ENCODE data around the gene SPRTN.

The SPRTN gene

DNA sequence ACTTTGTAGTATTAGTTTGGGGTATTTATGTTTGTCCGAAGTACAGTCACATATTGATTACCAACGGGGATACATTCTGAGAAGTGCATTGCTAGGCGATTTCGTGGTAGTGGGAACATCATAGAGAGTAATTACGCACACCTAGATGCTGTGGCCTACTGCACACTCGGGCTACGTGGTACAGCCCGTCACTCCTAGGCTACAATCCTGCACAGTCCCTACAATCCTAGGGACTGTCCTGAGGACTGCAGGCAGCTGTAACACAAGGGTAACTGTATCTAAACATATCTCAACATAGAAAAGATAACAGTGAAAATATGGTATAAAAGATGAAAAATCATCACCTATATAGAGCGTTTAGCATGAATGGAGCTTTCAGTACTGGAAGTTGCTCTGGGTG lies 19.0 kb upstream of the SPRTN start:
- Histone ChIP-seq H3K4me3 (replicated peaks; ENCODE audit: low read depth, low read length) (no peak overlapping the region), H3K27me3 (replicated peaks; ENCODE audit: control insufficient read depth, insufficient read depth, low read length) (no peaks in the 10 kb centered on the region), H3K36me3 (ENCODE audit: control insufficient read depth, insufficient read depth, low read length) (no peaks in the 10 kb centered on the region)
- no peak for TF ChIP-seq CTCF (IDR thresholded peaks at IDR 0.05; ENCODE audit: insufficient read depth, low read length, poor library complexity, severe bottlenecking)
- no peak for DNase-seq (ENCODE audit: extremely low read depth, insufficient read length)

GRCh38 chr1:231322880-231323530 lies 15.1 kb upstream of the SPRTN start:
- H3K4me3 ChIP-seq (replicated peaks; ENCODE audit: low read depth, low read length): no peak overlapping the region
- no peaks in the 10 kb centered on the region for H3K36me3 ChIP-seq (ENCODE audit: control insufficient read depth, insufficient read depth, low read length)
- H3K27me3 ChIP-seq (replicated peaks; ENCODE audit: control insufficient read depth, insufficient read depth, low read length): no peaks in the 10 kb centered on the region
- DNase-seq (ENCODE audit: extremely low read depth, insufficient read length): no peak
- no peak for TF ChIP-seq CTCF (IDR thresholded peaks at IDR 0.05; ENCODE audit: insufficient read depth, low read length, poor library complexity, severe bottlenecking)

DNA sequence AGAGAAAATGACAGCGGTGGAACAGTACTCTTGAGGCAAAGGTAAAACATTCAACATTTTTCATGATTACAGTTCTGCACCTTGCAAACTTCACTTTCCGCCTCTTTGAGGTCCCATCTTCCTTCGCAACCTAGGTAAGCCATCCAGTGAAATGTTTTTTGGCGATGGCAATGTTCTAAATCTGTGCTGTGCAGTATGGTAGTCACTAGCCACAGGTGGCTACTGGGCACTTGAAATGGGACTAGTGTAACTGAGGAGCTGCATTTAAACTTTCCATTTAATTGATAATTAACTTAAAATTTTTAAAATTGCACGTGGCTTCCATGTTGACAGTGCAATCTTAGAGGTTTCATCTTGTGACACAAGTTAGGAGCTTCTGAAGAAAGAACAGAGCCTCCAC lies 13.4 kb upstream of the SPRTN start:
- Histone ChIP-seq H3K4me3 (replicated peaks; ENCODE audit: low read depth, low read length) (no peak overlapping the region), H3K36me3 (ENCODE audit: control insufficient read depth, insufficient read depth, low read length) (no peaks in the 10 kb centered on the region), H3K27me3 (replicated peaks; ENCODE audit: control insufficient read depth, insufficient read depth, low read length) (no peaks in the 10 kb centered on the region)
- TF ChIP-seq CTCF (IDR thresholded peaks at IDR 0.05; ENCODE audit: insufficient read depth, low read length, poor library complexity, severe bottlenecking): no peak
- no peak for DNase-seq (ENCODE audit: extremely low read depth, insufficient read length)

GRCh38 chr1:231326248-231326647 lies 11.8 kb upstream of the SPRTN start:
- H3K4me3 ChIP-seq (replicated peaks; ENCODE audit: low read depth, low read length): no peak overlapping the region
- no peaks in the 10 kb centered on the region for H3K27me3 ChIP-seq (replicated peaks; ENCODE audit: control insufficient read depth, insufficient read depth, low read length)
- no peak for TF ChIP-seq CTCF (IDR thresholded peaks at IDR 0.05; ENCODE audit: insufficient read depth, low read length, poor library complexity, severe bottlenecking)
- H3K36me3 ChIP-seq (ENCODE audit: control insufficient read depth, insufficient read depth, low read length): no peaks in the 10 kb centered on the region
- no peak for DNase-seq (ENCODE audit: extremely low read depth, insufficient read length)

- TF ChIP-seq CTCF (IDR thresholded peaks at IDR 0.05; ENCODE audit: insufficient read depth, low read length, poor library complexity, severe bottlenecking): no peak
- H3K36me3 ChIP-seq (ENCODE audit: control insufficient read depth, insufficient read depth, low read length): peaks cover 3% of the 10 kb centered on the region; the same call in 1 of the 2 replicates
- no peak for DNase-seq (ENCODE audit: extremely low read depth, insufficient read length)
- H3K4me3 ChIP-seq (replicated peaks; ENCODE audit: low read depth, low read length): no peak overlapping the region
- no peaks in the 10 kb centered on the region for H3K27me3 ChIP-seq (replicated peaks; ENCODE audit: control insufficient read depth, insufficient read depth, low read length)
These were observed 10.5 kb upstream of the SPRTN start for GRCh38 chr1:231327617-231328016.

- no peak for TF ChIP-seq CTCF (IDR thresholded peaks at IDR 0.05; ENCODE audit: insufficient read depth, low read length, poor library complexity, severe bottlenecking)
- DNase-seq (ENCODE audit: extremely low read depth, insufficient read length): no peak
- Histone ChIP-seq H3K27me3 (replicated peaks; ENCODE audit: control insufficient read depth, insufficient read depth, low read length) (no peaks in the 10 kb centered on the region), H3K36me3 (ENCODE audit: control insufficient read depth, insufficient read depth, low read length) (peaks cover 3% of the 10 kb centered on the region; the same call in 1 of the 2 replicates), H3K4me3 (replicated peaks; ENCODE audit: low read depth, low read length) (no peak overlapping the region)
These were observed 8.6 kb upstream of the SPRTN start for GRCh38 chr1:231329483-231329882.
